GM18526 (cell line): ENCODE data around the gene B3GNT5.

Experiments used
- POLR2A ChIP-seq: IDR thresholded peaks from 3 replicates; pipeline ENCODE4 v1.6.1; 2011; ENCODE audit not compliant: insufficient read length; ENCODE audit errors: extremely low read depth

Gene B3GNT5

GRCh38 chr3:183222631-183223235, 30.3 kb upstream of the B3GNT5 start:
- no peak for TF ChIP-seq POLR2A

- TF ChIP-seq POLR2A: no peak
Measured at GRCh38 chr3:183224180-183224970, 28.7 kb upstream of the B3GNT5 start.

GRCh38 chr3:183226333-183226890, 26.6 kb upstream of the B3GNT5 start:
- TF ChIP-seq POLR2A: no peak

DNA sequence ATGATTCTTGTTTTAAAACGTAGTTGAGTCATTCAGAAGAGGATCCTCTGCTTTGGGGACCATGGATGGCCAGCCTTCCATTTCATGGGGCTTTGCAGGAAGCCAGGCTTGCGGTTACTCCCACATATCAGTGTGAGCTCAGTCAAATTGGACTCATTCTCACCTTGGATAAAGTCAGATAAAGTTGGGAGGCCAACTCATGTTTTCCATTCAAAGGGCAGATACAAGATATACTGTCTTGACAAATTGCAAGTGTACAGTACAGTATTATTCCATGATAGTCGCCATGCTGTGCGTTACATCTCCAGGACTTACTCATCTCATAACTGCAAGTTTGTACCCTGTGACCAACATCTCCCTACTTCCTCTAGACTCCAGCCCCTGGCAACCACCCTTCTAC, 25.5 kb upstream of the B3GNT5 start:
- TF ChIP-seq POLR2A: no peak

GRCh38 chr3:183229178-183229577, 23.9 kb upstream of the B3GNT5 start:
- TF ChIP-seq POLR2A: no peak

DNA sequence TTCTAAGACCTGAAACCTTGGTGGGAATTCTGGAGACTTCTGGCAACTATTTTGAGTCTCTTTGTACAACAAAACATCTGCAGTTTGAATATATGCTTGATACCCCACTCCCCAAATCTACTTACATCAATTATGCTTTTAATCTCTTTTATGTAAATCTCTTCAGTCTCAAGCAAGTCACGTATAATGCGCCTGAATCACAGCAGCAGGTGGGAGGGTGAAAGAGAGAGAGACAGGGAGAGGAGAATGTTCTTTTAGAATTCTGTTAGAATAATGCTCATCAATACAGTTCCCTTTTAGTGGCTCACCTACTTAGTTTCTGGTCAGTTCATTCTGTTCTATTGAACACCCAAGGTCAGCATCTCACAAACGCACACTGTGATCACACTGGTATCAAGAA, 22.2 kb upstream of the B3GNT5 start:
- TF ChIP-seq POLR2A: no peak

DNA sequence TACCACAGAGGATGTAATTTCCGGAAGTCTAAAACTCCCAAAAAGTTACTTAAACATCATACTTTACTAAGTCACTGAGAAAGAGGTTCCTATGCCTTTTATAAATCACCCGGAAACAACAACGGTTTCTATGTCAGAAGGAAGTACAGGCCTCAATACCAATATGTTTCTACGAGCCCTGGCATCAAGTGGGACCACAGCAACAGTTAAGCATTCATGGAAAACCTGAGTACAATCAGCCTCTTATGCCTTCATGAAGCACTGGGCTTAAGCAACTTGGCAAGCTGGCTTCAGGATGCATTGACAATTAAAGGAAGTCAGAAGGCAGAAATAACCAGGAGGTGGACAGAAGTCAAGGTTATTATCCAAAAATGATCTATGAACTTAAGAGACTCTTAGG, 19.1 kb upstream of the B3GNT5 start:
- no peak for TF ChIP-seq POLR2A

DNA sequence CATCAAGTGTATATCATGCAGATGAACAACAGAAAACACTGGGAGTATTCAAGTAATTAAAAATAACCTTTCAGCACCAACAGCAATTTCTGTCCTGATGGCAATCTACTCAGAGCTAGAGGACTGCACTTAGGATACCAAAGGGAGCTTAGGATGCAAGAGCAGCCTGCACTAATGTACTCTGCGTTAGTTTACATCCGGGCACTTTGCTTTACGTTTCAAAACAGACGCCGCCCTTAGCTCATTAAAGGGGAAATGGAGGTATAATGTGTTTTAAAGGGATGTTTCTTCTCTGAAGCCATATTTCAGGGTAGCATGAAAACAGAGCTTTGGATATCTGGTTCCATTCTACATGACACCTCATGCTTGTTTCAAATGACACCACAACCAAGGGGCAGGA, 14.0 kb upstream of the B3GNT5 start:
- TF ChIP-seq POLR2A: no peak

DNA sequence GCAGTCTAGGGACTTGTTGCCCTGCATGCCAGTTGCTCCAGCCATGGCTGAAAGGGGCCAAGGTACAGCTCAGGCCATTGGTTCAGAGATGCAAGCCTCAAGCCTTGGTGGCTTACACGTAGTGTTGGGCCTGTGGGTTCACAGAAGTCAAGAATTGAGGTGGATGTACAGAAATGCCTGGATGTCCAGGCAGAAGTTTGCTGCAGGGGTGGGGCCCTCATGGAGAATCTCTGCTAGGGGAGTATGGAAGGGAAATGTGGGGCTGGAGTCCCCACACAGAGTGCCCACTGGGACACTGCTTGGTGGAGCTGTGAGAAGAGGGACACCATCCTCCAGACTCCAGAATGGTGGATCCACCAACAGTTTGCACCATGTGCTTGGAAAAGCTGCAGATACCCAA, 10.6 kb upstream of the B3GNT5 start:
- no peak for TF ChIP-seq POLR2A

GRCh38 chr3:183244219-183244618, 8.8 kb upstream of the B3GNT5 start:
- no peak for TF ChIP-seq POLR2A

DNA sequence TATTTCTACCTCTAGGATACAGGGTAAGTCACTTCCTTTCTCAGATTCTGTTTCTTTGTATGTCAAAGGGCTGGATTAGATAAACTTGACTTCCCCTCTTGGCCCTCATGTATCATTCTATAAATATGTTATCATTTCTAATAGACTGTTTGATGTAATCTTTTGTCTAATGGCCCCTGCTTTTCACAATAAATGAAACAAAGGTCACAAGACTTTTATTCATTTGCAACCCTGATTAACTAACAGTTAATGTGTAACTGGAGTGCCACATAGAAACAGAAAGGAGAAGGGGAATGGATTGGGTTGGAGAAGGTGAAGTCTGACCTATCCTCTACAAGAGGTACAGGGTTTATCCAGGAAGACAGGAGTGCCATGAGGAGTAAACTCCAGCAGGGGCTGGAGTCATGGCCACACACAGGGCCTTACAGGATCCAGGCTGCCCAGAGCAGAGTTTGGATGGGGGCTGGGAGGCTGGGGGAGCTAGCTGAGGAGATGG, 8.0 kb upstream of the B3GNT5 start:
- TF ChIP-seq POLR2A: no peak

DNA sequence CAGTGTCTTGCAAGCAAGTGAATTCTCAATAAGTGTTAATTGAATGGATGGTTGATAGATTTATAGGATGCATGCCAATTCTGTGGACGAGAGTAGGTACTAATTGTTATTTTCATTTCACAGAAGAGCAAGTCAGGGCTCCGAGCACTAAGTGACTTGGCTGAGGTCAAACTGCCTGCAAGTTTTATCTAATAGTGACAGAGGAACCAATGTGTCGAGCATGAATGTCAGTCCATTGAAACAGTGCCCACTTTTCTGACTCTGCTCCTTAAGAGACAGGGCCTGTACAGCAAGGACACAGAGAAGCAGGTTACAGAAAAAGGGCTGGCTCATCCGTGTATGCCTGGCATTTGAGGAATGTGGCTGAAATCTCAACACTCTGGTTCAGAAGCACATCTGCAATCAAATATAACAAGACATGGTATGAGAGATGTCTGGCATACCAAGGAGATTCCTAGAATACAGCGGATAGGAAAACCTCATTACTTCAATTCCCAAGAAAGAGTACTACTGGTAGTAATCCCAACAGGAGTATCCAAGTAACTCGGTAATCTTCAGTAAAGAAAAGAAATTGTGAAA, 6.0 kb upstream of the B3GNT5 start:
- no peak for TF ChIP-seq POLR2A

DNA sequence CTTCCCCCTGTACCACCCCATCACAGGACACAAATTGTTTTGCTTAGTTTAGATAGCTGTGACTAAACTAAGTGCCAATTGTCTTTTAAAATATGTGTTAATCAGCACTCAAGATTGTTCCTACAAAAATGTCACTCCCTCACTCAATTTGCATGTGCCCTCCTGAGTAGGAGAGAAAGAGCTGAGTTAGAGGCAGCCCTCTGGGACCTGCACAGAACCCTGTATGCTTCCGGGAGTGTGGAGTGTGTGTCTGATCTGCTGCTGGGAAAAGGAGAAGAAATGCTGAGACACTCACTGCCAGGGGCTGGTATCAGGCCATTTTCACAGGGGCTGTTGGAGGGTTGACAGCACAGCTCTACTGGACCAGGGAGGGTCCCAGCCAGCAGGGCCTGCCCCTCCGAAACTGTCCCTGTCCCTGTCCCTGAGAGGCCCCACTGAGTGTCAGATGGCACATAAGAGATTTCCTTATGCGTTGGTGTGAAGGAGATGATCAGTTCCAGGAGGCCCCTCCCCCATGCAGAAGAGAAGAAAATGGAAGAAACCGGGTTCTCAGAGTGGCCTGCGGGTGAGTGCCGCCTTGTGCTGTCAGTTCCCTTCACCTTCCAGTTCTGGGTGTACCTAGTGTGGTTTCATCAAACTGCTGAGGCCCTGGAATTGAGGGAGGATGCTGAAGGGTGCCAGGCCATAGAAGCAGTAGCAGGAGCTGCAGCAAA, 3.9 kb upstream of the B3GNT5 start:
- TF ChIP-seq POLR2A: no peak

DNA sequence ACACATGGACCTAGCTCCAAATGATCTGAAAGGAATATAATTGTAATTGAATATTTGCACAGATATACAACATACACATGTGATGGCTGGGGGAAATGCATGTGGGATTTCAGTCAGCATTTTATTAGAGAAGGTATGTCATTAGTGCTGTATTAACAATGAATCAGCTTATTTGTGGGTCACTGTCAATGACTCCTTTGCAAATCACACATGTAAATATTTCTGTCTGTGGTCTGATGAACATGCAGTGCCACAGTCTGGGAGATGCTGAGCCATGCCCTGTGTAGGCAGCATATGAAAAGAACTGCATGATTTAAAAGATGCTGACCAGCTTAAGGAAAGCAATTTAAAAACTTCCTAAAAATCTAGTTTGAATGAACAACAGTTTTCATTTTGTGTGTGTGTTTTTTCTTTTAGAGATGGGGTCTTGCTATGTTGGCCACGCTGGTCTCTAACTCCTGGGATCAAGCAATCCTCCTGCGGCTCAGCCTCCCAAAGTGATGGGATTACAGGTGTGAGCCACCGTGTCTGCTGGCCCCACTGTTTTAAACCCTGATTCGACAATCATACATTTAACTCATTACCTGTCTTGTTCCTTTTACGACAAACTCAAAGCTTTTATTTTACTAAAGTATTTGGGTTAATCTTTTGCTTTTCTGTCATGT, 803 bp upstream of the B3GNT5 start:
- TF ChIP-seq POLR2A: no peak
